ENCODE results near the gene PRKAR2B. TPM values are rescaled to one million over a fixed set of nuclear protein-coding genes. Genes with fewer than 3 reads are reported as not detected.

The PRKAR2B gene
- 29.1 and 43.4 TPM in 2 replicates for total RNA-seq (ENCODE audit: low replicate concordance)

DNA sequence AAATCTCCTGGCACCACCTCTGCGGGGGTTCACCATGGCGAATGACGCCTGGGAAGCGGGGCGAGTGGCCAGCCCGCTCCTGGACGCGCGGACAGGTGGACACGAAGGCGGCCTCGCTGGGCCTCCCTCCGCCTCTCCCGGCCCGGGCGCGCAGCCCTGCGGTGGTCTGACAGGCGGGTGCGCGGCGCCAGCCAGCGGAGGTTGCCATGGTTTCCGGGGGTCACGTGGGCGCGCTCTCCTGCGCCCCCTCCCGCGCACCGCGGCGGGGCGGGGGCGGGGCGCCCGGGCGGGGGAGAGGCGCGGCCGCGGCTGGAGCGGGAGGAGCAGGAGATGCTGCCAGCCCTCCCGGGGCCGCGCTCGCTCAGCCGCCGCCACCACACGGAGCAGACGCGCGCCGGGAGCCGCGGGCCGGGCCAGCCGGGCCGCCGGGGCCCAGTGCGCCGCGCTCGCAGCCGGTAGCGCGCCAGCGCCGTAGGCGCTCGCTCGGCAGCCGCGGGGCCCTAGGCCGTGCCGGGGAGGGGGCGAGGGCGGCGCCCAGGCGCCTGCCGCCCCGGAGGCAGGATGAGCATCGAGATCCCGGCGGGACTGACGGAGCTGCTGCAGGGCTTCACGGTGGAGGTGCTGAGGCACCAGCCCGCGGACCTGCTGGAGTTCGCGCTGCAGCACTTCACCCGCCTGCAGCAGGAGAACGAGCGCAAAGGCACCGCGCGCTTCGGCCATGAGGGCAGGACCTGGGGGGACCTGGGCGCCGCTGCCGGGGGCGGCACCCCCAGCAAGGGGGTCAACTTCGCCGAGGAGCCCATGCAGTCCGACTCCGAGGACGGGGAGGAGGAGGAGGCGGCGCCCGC is at the start of gene PRKAR2B:
TSS of gene PRKAR2B (plus strand) at position 359 of the 848 bp plus-strand sequence. CDS start at position 562, 203 bp downstream.
- Histone ChIP-seq H3K79me2 (ENCODE audit: low read depth) (peaks cover 42% of the 10 kb centered on the region), H3K4me2 (peak within 1 kb of the TSS; percentile 86), H3K27me3 (no peaks in the 10 kb centered on the region), H3K36me3 (no peaks in the 10 kb centered on the region), H3K4me1 (peaks cover 19% of the 10 kb centered on the region), H3K9ac (peak within 1 kb of the TSS; percentile 57), H3K27ac (peak within 1 kb of the TSS; percentile 71), H3K4me3 (peak within 1 kb of the TSS; percentile 97), H4K20me1 (ENCODE audit: low read depth) (peaks cover 9% of the 10 kb centered on the region), H3F3A (ENCODE audit: low read depth) (peaks cover 16% of the 10 kb centered on the region), H3K9me3 (ENCODE audit: low read depth) (no peaks in the 10 kb centered on the region), H2AFZ (replicated peaks) (peak within 1 kb of the TSS; percentile 98)
- peaks cover 9% of the 10 kb centered on the region for H3K9me3 Mint-ChIP-seq
- H3K4me1 Mint-ChIP-seq = peaks cover 22% of the 10 kb centered on the region
- H3K27ac Mint-ChIP-seq = no peak within 1 kb of the TSS
- TF ChIP-seq EZH2 (IDR thresholded peaks at IDR 0.05) (no peak), EZH2phosphoT487 (IDR thresholded peaks at IDR 0.05) (no peak)
- TF ChIP-seq, protein P1, sequence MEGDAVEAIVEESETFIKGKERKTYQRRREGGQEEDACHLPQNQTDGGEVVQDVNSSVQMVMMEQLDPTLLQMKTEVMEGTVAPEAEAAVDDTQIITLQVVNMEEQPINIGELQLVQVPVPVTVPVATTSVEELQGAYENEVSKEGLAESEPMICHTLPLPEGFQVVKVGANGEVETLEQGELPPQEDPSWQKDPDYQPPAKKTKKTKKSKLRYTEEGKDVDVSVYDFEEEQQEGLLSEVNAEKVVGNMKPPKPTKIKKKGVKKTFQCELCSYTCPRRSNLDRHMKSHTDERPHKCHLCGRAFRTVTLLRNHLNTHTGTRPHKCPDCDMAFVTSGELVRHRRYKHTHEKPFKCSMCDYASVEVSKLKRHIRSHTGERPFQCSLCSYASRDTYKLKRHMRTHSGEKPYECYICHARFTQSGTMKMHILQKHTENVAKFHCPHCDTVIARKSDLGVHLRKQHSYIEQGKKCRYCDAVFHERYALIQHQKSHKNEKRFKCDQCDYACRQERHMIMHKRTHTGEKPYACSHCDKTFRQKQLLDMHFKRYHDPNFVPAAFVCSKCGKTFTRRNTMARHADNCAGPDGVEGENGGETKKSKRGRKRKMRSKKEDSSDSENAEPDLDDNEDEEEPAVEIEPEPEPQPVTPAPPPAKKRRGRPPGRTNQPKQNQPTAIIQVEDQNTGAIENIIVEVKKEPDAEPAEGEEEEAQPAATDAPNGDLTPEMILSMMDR (IDR thresholded peaks at IDR 0.05) = no peak
- H3K36me3 Mint-ChIP-seq = no peaks in the 10 kb centered on the region
- H3K4me3 Mint-ChIP-seq = peak within 1 kb of the TSS; percentile 95
- peak; percentile 96 for DNase-seq (ENCODE audit: low spot score)
- peaks cover 2% of the 10 kb centered on the region for H3K27me3 Mint-ChIP-seq (ENCODE audit: insufficient read depth, low read depth)

DNA sequence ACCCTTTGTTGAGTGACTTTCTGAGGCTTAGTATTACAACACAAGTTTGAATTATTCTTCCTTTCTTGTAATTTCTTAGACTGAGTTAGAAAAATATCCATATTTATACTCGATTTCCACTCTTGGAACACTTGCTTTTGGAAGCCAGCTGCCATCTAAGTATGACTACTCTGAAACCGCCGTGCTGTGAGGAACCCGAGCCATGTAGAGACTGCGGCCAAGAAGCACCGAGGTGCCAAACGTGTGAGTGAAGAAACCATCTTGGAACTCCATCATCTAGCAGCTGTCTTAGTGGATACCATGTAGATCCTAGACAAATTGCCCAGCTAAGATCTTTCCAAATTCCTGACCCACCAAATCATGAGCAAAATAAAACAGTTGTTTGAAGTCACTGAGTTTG is 49.7 kb upstream of the PRKAR2B start:
- Mint-ChIP-seq H3K27ac (no peak overlapping the region), H3K36me3 (no peaks in the 10 kb centered on the region), H3K27me3 (ENCODE audit: insufficient read depth, low read depth) (no peaks in the 10 kb centered on the region), H3K4me1 (no peaks in the 10 kb centered on the region), H3K9me3 (no peaks in the 10 kb centered on the region), H3K4me3 (no peak overlapping the region)
- no peak overlapping the region for H2AFZ ChIP-seq (replicated peaks)
- H3K9me3 ChIP-seq (ENCODE audit: low read depth) = no peaks in the 10 kb centered on the region
- no peak overlapping the region for H3K4me2 ChIP-seq
- no peak overlapping the region for H3K4me3 ChIP-seq
- H3K27me3 ChIP-seq = no peaks in the 10 kb centered on the region
- DNase-seq (ENCODE audit: low spot score) = no peak
- no peak overlapping the region for H3K9ac ChIP-seq
- no peak for TF ChIP-seq EZH2phosphoT487 (IDR thresholded peaks at IDR 0.05)
- TF ChIP-seq EZH2 (IDR thresholded peaks at IDR 0.05) = no peak
- TF ChIP-seq, protein P1 (IDR thresholded peaks at IDR 0.05) = no peak
- no peaks in the 10 kb centered on the region for H4K20me1 ChIP-seq (ENCODE audit: low read depth)
- no peaks in the 10 kb centered on the region for H3K4me1 ChIP-seq
- no peaks in the 10 kb centered on the region for H3F3A ChIP-seq (ENCODE audit: low read depth)
- H3K27ac ChIP-seq = no peak overlapping the region
- H3K79me2 ChIP-seq (ENCODE audit: low read depth) = no peaks in the 10 kb centered on the region
- H3K36me3 ChIP-seq = no peaks in the 10 kb centered on the region

DNA sequence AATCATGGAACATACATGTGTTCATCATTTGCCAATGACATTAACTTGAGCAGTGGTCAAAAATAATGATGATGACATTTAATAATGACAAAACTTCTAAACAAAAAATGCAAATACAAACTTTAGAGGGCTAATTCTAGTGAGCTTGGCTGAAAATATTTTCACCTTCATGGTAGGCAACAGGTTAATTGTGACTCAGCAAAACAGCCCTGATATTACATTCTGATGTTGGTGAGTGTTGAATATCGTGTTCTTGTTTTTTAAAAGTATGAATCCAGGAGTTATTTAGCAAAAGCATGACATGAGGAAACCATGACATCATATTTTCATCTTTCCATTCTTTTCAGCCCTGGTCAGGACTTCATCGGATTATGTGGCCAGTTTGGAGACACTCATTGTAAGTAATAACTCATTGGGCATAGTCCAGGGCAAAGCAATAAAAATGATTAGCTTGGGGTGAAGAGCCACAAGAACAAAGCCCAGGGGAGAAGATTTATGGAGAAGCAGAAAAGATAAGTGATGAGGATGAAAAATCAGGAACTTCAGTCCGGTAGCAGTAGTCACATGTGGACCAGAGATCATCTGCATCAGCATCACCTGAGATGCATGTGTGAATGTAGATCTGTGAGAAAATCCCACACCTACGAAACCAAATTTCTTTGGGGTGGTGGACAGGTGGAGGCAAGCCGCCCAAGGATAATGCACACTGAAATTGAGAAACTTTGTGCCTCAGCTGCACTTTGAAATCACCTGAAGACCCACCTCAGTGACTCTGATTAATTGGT is 46.8 kb upstream of the PRKAR2B start:
- Histone ChIP-seq H4K20me1 (ENCODE audit: low read depth) (no peaks in the 10 kb centered on the region), H2AFZ (replicated peaks) (no peak overlapping the region), H3K4me3 (no peak overlapping the region), H3K9me3 (ENCODE audit: low read depth) (no peaks in the 10 kb centered on the region), H3K36me3 (no peaks in the 10 kb centered on the region), H3F3A (ENCODE audit: low read depth) (no peaks in the 10 kb centered on the region), H3K4me2 (no peak overlapping the region), H3K4me1 (no peaks in the 10 kb centered on the region), H3K79me2 (ENCODE audit: low read depth) (no peaks in the 10 kb centered on the region), H3K27me3 (no peaks in the 10 kb centered on the region), H3K9ac (no peak overlapping the region), H3K27ac (no peak overlapping the region)
- no peaks in the 10 kb centered on the region for H3K36me3 Mint-ChIP-seq
- H3K27ac Mint-ChIP-seq = no peak overlapping the region
- no peaks in the 10 kb centered on the region for H3K27me3 Mint-ChIP-seq (ENCODE audit: insufficient read depth, low read depth)
- H3K4me1 Mint-ChIP-seq = no peaks in the 10 kb centered on the region
- no peaks in the 10 kb centered on the region for H3K9me3 Mint-ChIP-seq
- no peak overlapping the region for H3K4me3 Mint-ChIP-seq
- DNase-seq (ENCODE audit: low spot score) = no peak
- TF ChIP-seq EZH2 (IDR thresholded peaks at IDR 0.05) (no peak), EZH2phosphoT487 (IDR thresholded peaks at IDR 0.05) (no peak)
- TF ChIP-seq, protein P1 (IDR thresholded peaks at IDR 0.05) = no peak

Measured in neural progenitor cell (in vitro differentiated cells).